IMR-90 (cell line): ENCODE data around the gene SYNPR. TPM values are rescaled to one million over a fixed set of nuclear protein-coding genes. Genes with fewer than 3 reads are reported as not detected.

ENCODE experiments used
- ATAC-seq: fragments of 200-7000 bp; cut with Tn5 transposase; 2 replicates; pipeline ENCODE4 v1.9.1; 2020; ENCODE audit warnings: low read depth, mild to moderate bottlenecking, moderate library complexity
- BruUV-seq: library from RNA; stranded (reverse); fragments of 400-500 nt; replicated peaks from 2 replicates; lab custom pipeline; 2021; lab: Mats Ljungman, UMichigan
- CTCF ChIA-PET: fragments of 300-600 bp; formaldehyde crosslinking; extraction: SDS; loops from one replicate; lab custom pipeline; 2021; ENCODE audit warnings: antibody characterized with exemption; lab: Yijun Ruan, JAX
- POLR2A ChIA-PET: fragments of 300-600 bp; sonication (Branson Sonifier 250); formaldehyde crosslinking; loops from one replicate; lab custom pipeline; 2022; ENCODE audit warnings: antibody characterized with exemption; ENCODE audit not compliant: unreplicated experiment; lab: Charles Lee
- DNase-seq: peaks from one replicate; pipeline ENCODE4 v3.0.0; 2013
- H2AFZ ChIP-seq: replicated peaks from 2 replicates; pipeline ENCODE3; 2013; ENCODE audit warnings: low read length, mild to moderate bottlenecking; ENCODE audit not compliant: poor library complexity
- H2AK5ac ChIP-seq: 2 replicates; pipeline ENCODE4 v1.6.1; 2013; ENCODE audit warnings: low read depth, low read length, inconsistent platforms
- H2AK9ac ChIP-seq: replicated peaks from 2 replicates; pipeline ENCODE3; 2013; ENCODE audit warnings: mild to moderate bottlenecking, low read depth, low read length, moderate library complexity; ENCODE audit not compliant: poor library complexity
- H2BK120ac ChIP-seq: 2 replicates; pipeline ENCODE4 v1.6.1; 2013; ENCODE audit warnings: low read depth, low read length, inconsistent platforms
- H2BK15ac ChIP-seq: 3 replicates; pipeline ENCODE4 v1.6.1; 2013; ENCODE audit warnings: low read depth, low read length, inconsistent platforms
- H2BK20ac ChIP-seq: 2 replicates; pipeline ENCODE4 v1.6.1; 2013; ENCODE audit warnings: low read depth, mild to moderate bottlenecking, inconsistent platforms, low read length, moderate library complexity
- H2BK5ac ChIP-seq: 2 replicates; pipeline ENCODE4 v1.6.1; 2013; ENCODE audit warnings: mild to moderate bottlenecking, low read depth, low read length, inconsistent platforms; ENCODE audit not compliant: poor library complexity, severe bottlenecking
- H3K14ac ChIP-seq: replicated peaks from 2 replicates; pipeline ENCODE4 v1.6.1; 2013; ENCODE audit warnings: low read depth, low read length, inconsistent platforms
- H3K18ac ChIP-seq: 2 replicates; pipeline ENCODE4 v1.6.1; 2013; ENCODE audit warnings: low read depth, low read length, control low read depth
- H3K23ac ChIP-seq: 2 replicates; pipeline ENCODE4 v1.6.1; 2013; ENCODE audit warnings: low read depth, low read length, inconsistent platforms
- H3K27ac ChIP-seq: 2 replicates; pipeline ENCODE4 v1.5.1; 2013; ENCODE audit warnings: mild to moderate bottlenecking, control low read depth, low read length; ENCODE audit not compliant: insufficient read depth
- H3K27me3 ChIP-seq: 2 replicates; pipeline ENCODE4 v1.6.1; 2013; ENCODE audit warnings: low read length; ENCODE audit not compliant: control insufficient read depth, insufficient read depth
- H3K36me3 ChIP-seq: 2 replicates; pipeline ENCODE4 v1.6.1; 2013; ENCODE audit warnings: low read length, mixed read lengths; ENCODE audit not compliant: control insufficient read depth, insufficient read depth
- H3K4ac ChIP-seq: 2 replicates; pipeline ENCODE4 v1.6.1; 2013; ENCODE audit warnings: low read depth, low read length, inconsistent platforms
- H3K4me1 ChIP-seq: 2 replicates; pipeline ENCODE4 v1.6.1; 2013; ENCODE audit warnings: low read length, mixed read lengths; ENCODE audit not compliant: control insufficient read depth, insufficient read depth
- H3K4me2 ChIP-seq: 2 replicates; pipeline ENCODE4 v1.6.1; 2013; ENCODE audit warnings: low read depth, mild to moderate bottlenecking, control low read depth, low read length, moderate library complexity
- H3K4me3 ChIP-seq: 2 replicates; pipeline ENCODE4 v1.5.1; 2013; ENCODE audit warnings: low read depth, mild to moderate bottlenecking, control low read depth, low read length, moderate library complexity; ENCODE audit not compliant: insufficient read depth
- H3K56ac ChIP-seq: 2 replicates; pipeline ENCODE4 v1.6.1; 2013; ENCODE audit warnings: low read length, inconsistent platforms; ENCODE audit not compliant: insufficient read depth; ENCODE audit errors: extremely low read depth
- H3K79me1 ChIP-seq, 2 experiments: 2 replicates each; pipeline ENCODE4 v1.6.1; 2013; ENCODE audit warnings: low read length in 2 of 2, inconsistent platforms in 1 of 2, low read depth in 1 of 2
- H3K9ac ChIP-seq: 2 replicates; pipeline ENCODE4 v1.6.1; 2013; ENCODE audit warnings: low read depth, low read length, control low read depth
- H3K9me1 ChIP-seq: 2 replicates; pipeline ENCODE4 v1.6.1; 2013; ENCODE audit warnings: low read length, inconsistent platforms; ENCODE audit not compliant: insufficient read depth
- H3K9me3 ChIP-seq: 2 replicates; pipeline ENCODE4 v1.6.1; 2013; ENCODE audit warnings: low read length; ENCODE audit not compliant: control insufficient read depth, insufficient read depth
- H4K20me1 ChIP-seq: 2 replicates; pipeline ENCODE4 v1.6.1; 2013; ENCODE audit warnings: low read length, inconsistent platforms; ENCODE audit not compliant: insufficient read depth
- H4K5ac ChIP-seq: 2 replicates; pipeline ENCODE4 v1.6.1; 2013; ENCODE audit warnings: mild to moderate bottlenecking, low read depth, low read length, control low read depth
- H4K8ac ChIP-seq, 2 experiments: 2 replicates each; pipeline ENCODE4 v1.6.1; 2013; ENCODE audit warnings: low read depth in 2 of 2, low read length in 2 of 2, control low read depth in 1 of 2, inconsistent platforms in 1 of 2
- H4K91ac ChIP-seq: 2 replicates; pipeline ENCODE4 v1.6.1; 2013; ENCODE audit warnings: low read depth, low read length, inconsistent platforms; ENCODE audit not compliant: insufficient read depth
- CEBPB ChIP-seq: IDR thresholded peaks from 2 replicates; pipeline ENCODE4 v1.6.1; 2012; ENCODE audit warnings: low read depth, low read length, improper control_type of control experiment
- CHD1 ChIP-seq: IDR thresholded peaks from 2 replicates; pipeline ENCODE4 v1.6.1; 2012; ENCODE audit warnings: low read depth, low read length, improper control_type of control experiment
- CTCF ChIP-seq: conservative IDR thresholded peaks from 2 replicates; pipeline ENCODE4 v1.5.1; 2012; ENCODE audit warnings: mild to moderate bottlenecking, low read depth, low read length, improper control_type of control experiment
- ELK1 ChIP-seq: fragments of 150-350 bp; IDR thresholded peaks from 2 replicates; pipeline ENCODE4 v1.6.1; 2016; ENCODE audit warnings: low read depth, mild to moderate bottlenecking, low read length, moderate library complexity, borderline replicate concordance
- MXI1 ChIP-seq: IDR thresholded peaks from 2 replicates; pipeline ENCODE4 v1.6.1; 2012; ENCODE audit warnings: low read depth, mild to moderate bottlenecking, low read length, moderate library complexity, borderline replicate concordance
- NFE2L2 ChIP-seq: fragments of 150-350 bp; IDR thresholded peaks from 2 replicates; pipeline ENCODE4 v1.6.1; 2016; ENCODE audit warnings: low read depth, mild to moderate bottlenecking, low read length
- POLR2A ChIP-seq: IDR thresholded peaks from 2 replicates; pipeline ENCODE4 v1.6.1; 2012; ENCODE audit warnings: mild to moderate bottlenecking, low read depth, low read length
- RAD21 ChIP-seq: IDR thresholded peaks from 2 replicates; pipeline ENCODE4 v1.6.1; 2012; ENCODE audit warnings: low read length, improper control_type of control experiment
- SMC3 ChIP-seq: fragments of 150-350 bp; IDR thresholded peaks from 2 replicates; pipeline ENCODE4 v1.6.1; 2016; ENCODE audit warnings: low read depth, mild to moderate bottlenecking, antibody characterized with exemption, low read length, moderate library complexity
- USF2 ChIP-seq: fragments of 150-350 bp; IDR thresholded peaks from 2 replicates; pipeline ENCODE4 v1.6.1; 2017; ENCODE audit warnings: mild to moderate bottlenecking, antibody characterized with exemption, low read length, low read depth
- WGBS, 2 experiments: methylation state at CpG; one replicate each; pipeline versions ENCODE4 v1.1.5 to v1.1.7; 2013; ENCODE audit warnings: missing lambda C conversion rate in 2 of 2; ENCODE audit not compliant: insufficient read length in 1 of 2; ENCODE audit errors: extremely low coverage in 2 of 2; 5-methylcytosine and 5-hydroxymethylcytosine counted together
- dilution Hi-C: fragments of 300-500 bp; cut with HindIII; formaldehyde crosslinking; loops from one replicate; pipeline ENCODE4 v1.14.3; 2018; ENCODE audit warnings: low sequenced_read_pairs; ENCODE audit not compliant: unreplicated experiment
- in situ Hi-C: fragments of 300-500 bp; cut with MboI; formaldehyde crosslinking; loops from 3 replicates; pipeline ENCODE4 v1.14.3; 2019; ENCODE audit warnings: low sequenced_read_pairs, inconsistent platforms, mixed read lengths
- intact Hi-C: fragments of 100-400 bp; cut with micrococcal nuclease; formaldehyde crosslinking; loops from 2 replicates; pipeline ENCODE4 v1.10.0; 2022
- polyA plus RNA-seq, 3 experiments: library from polyadenylated mRNA; depleted of rRNA; stranded (reverse); fragments of >200 nt; gene quantifications; 2 replicates each; pipeline ENCODE4 v1.2.3, GENCODE V29; 2012; ENCODE audit warnings: low replicate concordance in 1 of 3
- total RNA-seq: library from RNA; depleted of rRNA; stranded (reverse); fragments of >200 nt; gene quantifications from 2 replicates; pipeline ENCODE4 v1.2.3, GENCODE V29; 2012

The SYNPR gene
- total and polyA plus RNA-seq, 2 of the 4 experiments (the other 2 are of a cell fraction): not detected

DNA sequence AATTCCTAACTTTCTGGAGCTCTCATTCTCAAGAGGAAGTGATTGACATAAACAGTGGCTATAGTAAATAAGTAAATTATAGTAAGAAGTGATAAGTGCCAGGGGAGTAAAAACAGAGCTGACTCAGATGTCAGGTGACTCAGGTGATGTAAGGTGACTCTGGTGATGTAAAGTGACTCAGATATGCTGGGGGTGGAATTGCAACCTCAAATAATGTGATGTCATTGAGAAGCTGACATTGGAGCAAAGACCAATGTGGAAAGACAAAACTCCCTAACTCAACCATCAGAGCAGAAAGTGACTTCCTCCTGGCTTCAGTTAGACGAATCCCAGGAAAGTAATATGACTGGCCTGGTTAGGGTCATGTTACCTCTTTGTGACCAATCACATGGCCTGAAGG lies 230.2 kb downstream of the SYNPR start:
- dilution Hi-C loops (no loop called here), in situ Hi-C loops (no loop called here), intact Hi-C loops (no loop called here)
- H3K36me3 ChIP-seq: no peaks in the 10 kb centered on the region
- H2AK9ac ChIP-seq: no peak overlapping the region
- no peak overlapping the region for H3K9ac ChIP-seq
- no peak overlapping the region for H3K4me2 ChIP-seq
- ChIA-PET CTCF (no interaction called here), POLR2A (no interaction called here)
- no CpG with 5 or more reads among the region's 1 CpG for WGBS, 2 experiments
- BruUV-seq: no TSS peak
- H3K4me3 ChIP-seq: no peak overlapping the region
- H3K18ac ChIP-seq: no peak overlapping the region
- DNase-seq: no peak
- H4K8ac ChIP-seq: no peak overlapping the region
- H3K9me1 ChIP-seq: no peaks in the 10 kb centered on the region
- H4K20me1 ChIP-seq: no peaks in the 10 kb centered on the region
- no peak overlapping the region for H2BK5ac ChIP-seq
- no peak overlapping the region for H2AK5ac ChIP-seq
- H2BK120ac ChIP-seq: no peak overlapping the region
- H2AFZ ChIP-seq: no peak overlapping the region
- no peak overlapping the region for H3K4ac ChIP-seq
- H3K79me1 ChIP-seq: no peaks in the 10 kb centered on the region
- no peak overlapping the region for H3K14ac ChIP-seq
- H4K5ac ChIP-seq: no peak overlapping the region
- no peaks in the 10 kb centered on the region for H3K4me1 ChIP-seq
- no peak for ATAC-seq
- no peaks in the 10 kb centered on the region for H3K27me3 ChIP-seq
- H3K23ac ChIP-seq: no peak overlapping the region
- no peak overlapping the region for H4K91ac ChIP-seq
- no peak overlapping the region for H2BK20ac ChIP-seq
- no peak overlapping the region for H3K27ac ChIP-seq
- no peak for TF ChIP-seq ELK1
- no peak for TF ChIP-seq MXI1
- no peak for TF ChIP-seq USF2
- TF ChIP-seq CEBPB: no peak
- no peak for TF ChIP-seq CTCF
- no peak for TF ChIP-seq CHD1
- no peak for TF ChIP-seq SMC3
- TF ChIP-seq NFE2L2: no peak
- no peak for TF ChIP-seq POLR2A
- no peak for TF ChIP-seq RAD21
- no peak overlapping the region for H3K56ac ChIP-seq
- no peaks in the 10 kb centered on the region for H3K9me3 ChIP-seq
- no peak overlapping the region for H2BK15ac ChIP-seq
